Ishikawa (cell line): Measurements from ENCODE around the gene LIN7C.

Experiments
- CEBPB ChIP-seq: IDR thresholded peaks from 2 replicates; pipeline ENCODE4 v1.6.1; 2012
- CREB1 ChIP-seq: IDR thresholded peaks from 2 replicates; pipeline ENCODE4 v1.6.1; 2012; ENCODE audit warnings: low read depth
- EGR1 ChIP-seq: IDR thresholded peaks from 2 replicates; pipeline ENCODE4 v1.6.1; 2012
- EP300 ChIP-seq: IDR thresholded peaks from 2 replicates; pipeline ENCODE4 v1.6.1; 2012; ENCODE audit warnings: borderline replicate concordance
- FOXM1 ChIP-seq: IDR thresholded peaks from 2 replicates; pipeline ENCODE4 v1.6.1; 2012; ENCODE audit warnings: low read depth, borderline replicate concordance
- NFIC ChIP-seq: IDR thresholded peaks from 2 replicates; pipeline ENCODE4 v1.6.1; 2012
- RAD21 ChIP-seq: IDR thresholded peaks from 2 replicates; pipeline ENCODE4 v1.6.1; 2012; ENCODE audit warnings: low read depth
- TAF1 ChIP-seq: IDR thresholded peaks from 2 replicates; pipeline ENCODE4 v1.6.1; 2012; ENCODE audit warnings: low read depth, mild to moderate bottlenecking
- TCF12 ChIP-seq: IDR thresholded peaks from 2 replicates; pipeline ENCODE4 v1.6.1; 2012; ENCODE audit warnings: low read depth
- TEAD4 ChIP-seq: IDR thresholded peaks from 2 replicates; pipeline ENCODE4 v1.6.1; 2012
- USF1 ChIP-seq: IDR thresholded peaks from 2 replicates; pipeline ENCODE4 v1.6.1; 2012
- YY1 ChIP-seq: IDR thresholded peaks from 2 replicates; pipeline ENCODE4 v1.6.1; 2012; ENCODE audit warnings: low read depth
- ZBTB7A ChIP-seq: IDR thresholded peaks from 2 replicates; pipeline ENCODE4 v1.6.1; 2012; ENCODE audit warnings: low read depth
- TF ChIP-seq, protein P1 (sequence below): IDR thresholded peaks from 2 replicates; pipeline ENCODE4 v1.6.1; 2012
- TF ChIP-seq, protein P2 (sequence below): IDR thresholded peaks from 2 replicates; pipeline ENCODE4 v1.6.1; 2012; ENCODE audit warnings: low read depth, mild to moderate bottlenecking

Gene LIN7C

GRCh38 chr11:27507557-27508322 is 1.2 kb upstream of the LIN7C start:
- TF ChIP-seq CREB1, result no peak
- no peak for TF ChIP-seq TAF1
- TF ChIP-seq TEAD4, result no peak
- no peak for TF ChIP-seq FOXM1
- TF ChIP-seq CEBPB, result no peak
- TF ChIP-seq NFIC, result no peak
- TF ChIP-seq USF1, result no peak
- TF ChIP-seq, protein P1, sequence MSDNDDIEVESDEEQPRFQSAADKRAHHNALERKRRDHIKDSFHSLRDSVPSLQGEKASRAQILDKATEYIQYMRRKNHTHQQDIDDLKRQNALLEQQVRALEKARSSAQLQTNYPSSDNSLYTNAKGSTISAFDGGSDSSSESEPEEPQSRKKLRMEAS, result no peak
- TF ChIP-seq RAD21, result no peak
- no peak for TF ChIP-seq YY1
- TF ChIP-seq EGR1, result no peak
- no peak for TF ChIP-seq EP300
- TF ChIP-seq ZBTB7A, result no peak
- TF ChIP-seq TCF12, result no peak
- TF ChIP-seq, protein P2, sequence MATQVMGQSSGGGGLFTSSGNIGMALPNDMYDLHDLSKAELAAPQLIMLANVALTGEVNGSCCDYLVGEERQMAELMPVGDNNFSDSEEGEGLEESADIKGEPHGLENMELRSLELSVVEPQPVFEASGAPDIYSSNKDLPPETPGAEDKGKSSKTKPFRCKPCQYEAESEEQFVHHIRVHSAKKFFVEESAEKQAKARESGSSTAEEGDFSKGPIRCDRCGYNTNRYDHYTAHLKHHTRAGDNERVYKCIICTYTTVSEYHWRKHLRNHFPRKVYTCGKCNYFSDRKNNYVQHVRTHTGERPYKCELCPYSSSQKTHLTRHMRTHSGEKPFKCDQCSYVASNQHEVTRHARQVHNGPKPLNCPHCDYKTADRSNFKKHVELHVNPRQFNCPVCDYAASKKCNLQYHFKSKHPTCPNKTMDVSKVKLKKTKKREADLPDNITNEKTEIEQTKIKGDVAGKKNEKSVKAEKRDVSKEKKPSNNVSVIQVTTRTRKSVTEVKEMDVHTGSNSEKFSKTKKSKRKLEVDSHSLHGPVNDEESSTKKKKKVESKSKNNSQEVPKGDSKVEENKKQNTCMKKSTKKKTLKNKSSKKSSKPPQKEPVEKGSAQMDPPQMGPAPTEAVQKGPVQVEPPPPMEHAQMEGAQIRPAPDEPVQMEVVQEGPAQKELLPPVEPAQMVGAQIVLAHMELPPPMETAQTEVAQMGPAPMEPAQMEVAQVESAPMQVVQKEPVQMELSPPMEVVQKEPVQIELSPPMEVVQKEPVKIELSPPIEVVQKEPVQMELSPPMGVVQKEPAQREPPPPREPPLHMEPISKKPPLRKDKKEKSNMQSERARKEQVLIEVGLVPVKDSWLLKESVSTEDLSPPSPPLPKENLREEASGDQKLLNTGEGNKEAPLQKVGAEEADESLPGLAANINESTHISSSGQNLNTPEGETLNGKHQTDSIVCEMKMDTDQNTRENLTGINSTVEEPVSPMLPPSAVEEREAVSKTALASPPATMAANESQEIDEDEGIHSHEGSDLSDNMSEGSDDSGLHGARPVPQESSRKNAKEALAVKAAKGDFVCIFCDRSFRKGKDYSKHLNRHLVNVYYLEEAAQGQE, result no peak

DNA sequence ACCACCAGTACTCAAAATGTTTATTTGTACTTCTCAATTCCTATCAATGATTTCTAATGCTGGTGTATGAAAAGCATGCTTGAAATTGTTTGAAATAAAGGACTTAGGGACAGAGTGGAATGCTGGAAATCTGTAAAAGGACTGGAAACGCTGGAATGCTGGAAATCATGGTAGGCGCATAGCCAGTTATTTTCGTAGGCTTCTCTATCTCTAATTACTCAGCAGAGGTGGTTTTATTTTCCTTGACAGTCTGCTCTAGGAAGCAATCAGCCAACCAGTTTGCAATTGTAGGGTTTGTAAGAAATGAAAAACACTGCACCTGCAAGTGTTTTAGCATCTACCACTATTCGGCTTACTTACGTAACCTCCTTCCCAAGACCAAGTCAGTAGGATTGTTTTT is 788 bp downstream of the LIN7C start:
- TF ChIP-seq YY1, result no peak
- TF ChIP-seq TCF12, result no peak
- TF ChIP-seq EGR1, result no peak
- TF ChIP-seq, protein P1, result no peak
- TF ChIP-seq FOXM1, result no peak
- no peak for TF ChIP-seq EP300
- TF ChIP-seq, protein P2, result no peak
- no peak for TF ChIP-seq RAD21

DNA sequence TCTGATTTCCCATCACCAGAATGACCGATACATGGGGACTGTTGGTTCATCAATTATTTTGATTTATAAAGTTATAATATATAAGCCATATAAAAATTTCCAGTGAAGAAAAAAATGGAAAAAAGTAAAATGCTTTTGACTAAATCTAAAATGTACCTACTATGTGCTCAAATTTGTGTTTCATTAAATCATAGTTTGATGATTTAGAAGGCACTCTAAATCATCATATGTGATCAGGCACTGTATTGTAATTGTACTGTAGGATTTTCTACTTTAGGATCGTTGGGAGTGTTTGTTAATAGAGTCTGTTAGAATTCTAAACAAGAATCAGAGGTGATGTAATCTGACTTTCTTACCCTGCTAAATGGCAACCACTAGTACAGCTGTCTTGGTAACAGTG is 2.4 kb downstream of the LIN7C start:
- TF ChIP-seq FOXM1 (no peak), CEBPB (no peak), TEAD4 (no peak), NFIC (no peak), USF1 (no peak), EGR1 (no peak), TAF1 (no peak), CREB1 (no peak), ZBTB7A (no peak), YY1 (no peak), EP300 (no peak), RAD21 (no peak), TCF12 (no peak)
- TF ChIP-seq, protein P1, result no peak
- TF ChIP-seq, protein P2, result no peak

- TF ChIP-seq, protein P2, result no peak
- TF ChIP-seq ZBTB7A (no peak), CREB1 (no peak), NFIC (no peak), EGR1 (no peak), FOXM1 (no peak), TCF12 (no peak), TEAD4 (no peak), TAF1 (no peak), EP300 (no peak), YY1 (no peak), RAD21 (no peak), CEBPB (no peak), USF1 (no peak)
- TF ChIP-seq, protein P1, result no peak
These were observed 5.5 kb downstream of the LIN7C start for GRCh38 chr11:27501100-27501499.
